DMS153 treated with DMSO at 0.1 percent for 48 hours (cell line): ENCODE data around the gene KPNA4.
"Not testable (repeated sequence)": the region's sequence is repeated elsewhere in the genome, so short reads cannot be mapped to it uniquely, and the experiment has no call there.

Source experiments
- DNase-seq: peaks from one replicate; lab custom pipeline; 2025; ENCODE audit not compliant: unreplicated experiment; lab: John Stamatoyannopoulos, UW

KPNA4 gene

GRCh38 chr3:160573955-160574525 is 8.7 kb upstream of the KPNA4 start:
- DNase-seq = not testable (repeated sequence)

- DNase-seq = no peak
These were observed 4.7 kb upstream of the KPNA4 start for GRCh38 chr3:160569894-160570652.

DNA sequence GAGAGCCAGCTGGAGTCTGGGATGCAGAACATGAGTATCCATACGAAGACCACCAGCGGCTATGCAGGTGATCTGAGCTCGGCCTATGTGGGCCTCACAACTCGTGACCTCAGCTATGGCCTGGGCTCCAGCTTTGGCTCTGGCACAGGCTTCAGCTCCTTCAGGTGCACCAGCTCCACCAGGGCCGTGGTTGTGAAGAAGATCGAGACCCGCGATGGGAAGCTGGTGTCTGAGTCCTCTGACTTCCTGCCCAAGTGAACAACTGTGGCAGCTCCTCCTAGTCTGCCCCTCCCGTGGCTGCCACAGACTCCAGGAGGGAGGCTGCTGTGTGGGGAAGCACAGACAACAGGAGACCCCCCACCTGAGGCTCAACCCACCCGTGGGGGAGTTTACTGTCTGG is 3.6 kb upstream of the KPNA4 start:
- no peak for DNase-seq

DNA sequence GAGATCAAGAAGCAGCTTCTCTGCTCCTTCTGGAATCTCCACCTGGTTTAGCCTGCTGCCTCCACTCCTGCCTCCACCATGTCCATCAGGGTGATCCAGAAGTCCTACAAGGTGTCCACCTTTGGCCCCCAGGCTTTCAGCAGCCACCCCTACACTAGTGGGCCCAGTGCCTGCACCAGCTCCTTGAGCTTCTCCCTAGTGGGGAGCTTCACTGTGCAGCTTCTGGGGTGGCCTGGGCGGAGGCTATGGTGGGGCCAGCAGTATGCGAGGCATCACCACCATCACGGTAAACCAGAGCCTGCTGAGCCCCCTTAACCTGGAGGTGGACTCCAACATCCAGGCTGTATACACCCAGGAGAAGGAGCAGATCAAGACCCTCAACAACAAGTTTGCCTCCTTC is 2.4 kb upstream of the KPNA4 start:
- no peak for DNase-seq

DNA sequence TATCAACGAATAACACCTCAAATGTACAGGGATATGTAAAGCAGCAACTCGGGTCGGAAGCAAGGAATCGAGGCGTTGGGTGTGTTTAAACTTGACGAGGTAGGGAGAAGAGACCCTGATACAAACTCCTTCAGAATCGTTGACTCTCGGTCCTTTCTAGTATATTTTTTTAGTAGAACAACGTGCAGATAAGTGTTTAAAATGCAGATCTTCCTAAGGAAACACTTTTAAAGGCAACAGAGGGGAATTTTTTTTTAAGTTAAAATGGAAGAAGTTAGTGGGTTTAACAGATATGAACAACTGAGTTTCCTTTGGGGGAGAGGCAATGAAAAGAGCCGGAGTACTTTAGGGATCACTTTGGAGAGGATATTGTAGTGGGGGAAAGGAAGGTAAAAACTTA is 1.1 kb upstream of the KPNA4 start:
- no peak for DNase-seq

DNA sequence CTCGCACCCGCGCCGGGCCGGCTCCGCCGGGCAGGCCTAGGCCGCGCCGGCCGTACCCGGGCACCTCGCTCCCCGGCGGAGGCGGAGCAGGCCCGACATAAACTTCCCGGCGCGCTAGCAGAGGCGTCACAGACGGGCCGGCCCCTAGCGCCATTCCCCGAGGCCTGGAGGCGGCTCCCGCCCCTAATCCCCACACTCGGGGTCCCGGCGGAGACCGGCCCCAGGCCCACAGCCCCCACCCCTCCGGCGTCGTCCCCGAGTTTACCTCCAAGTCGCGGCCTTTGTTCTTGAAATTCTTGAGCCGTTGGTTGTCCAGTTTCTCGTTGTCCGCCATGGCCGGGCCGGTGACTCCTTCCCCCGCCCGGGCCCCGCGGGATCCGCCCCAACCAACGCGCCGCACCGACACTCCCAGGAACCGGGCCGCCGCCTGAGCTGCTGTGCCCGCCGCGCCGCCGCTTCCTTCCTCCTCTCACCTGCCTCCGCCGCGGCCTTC is 376 bp downstream of the KPNA4 start:
- no peak for DNase-seq

DNA sequence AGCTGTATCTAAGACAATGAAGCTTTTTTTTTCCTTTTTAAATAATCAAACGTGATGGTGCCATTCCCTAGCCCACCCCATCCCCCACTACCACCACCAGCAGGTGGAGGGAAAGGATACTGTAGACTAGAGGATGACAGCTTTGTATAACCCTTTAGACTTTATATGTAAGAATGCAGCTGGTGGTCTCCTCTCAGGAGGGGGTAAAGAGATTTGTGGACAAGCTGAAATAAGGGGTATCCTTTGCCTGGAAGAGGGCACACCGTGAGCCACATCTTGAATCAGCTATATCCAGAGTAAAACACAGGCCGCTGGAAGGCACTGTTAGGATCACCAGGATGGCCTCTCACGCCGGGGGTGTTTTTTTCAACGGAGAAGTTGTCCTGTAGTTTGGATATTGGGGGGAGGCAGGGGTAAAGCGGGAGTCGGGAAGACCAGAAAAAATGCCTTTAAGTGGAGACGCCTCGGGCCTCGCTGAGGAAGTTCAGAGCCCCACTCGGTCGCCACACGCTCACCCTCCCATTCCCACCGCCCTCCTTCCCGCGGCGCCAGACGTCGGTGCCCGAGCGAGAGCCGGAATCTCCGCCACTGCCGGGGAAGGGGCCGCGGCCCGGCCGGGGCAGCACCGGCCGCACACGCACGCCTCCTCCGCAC is 986 bp downstream of the KPNA4 start:
- no peak for DNase-seq

- no peak for DNase-seq
These were observed 2.4 kb downstream of the KPNA4 start for GRCh38 chr3:160562952-160563351.

DNA sequence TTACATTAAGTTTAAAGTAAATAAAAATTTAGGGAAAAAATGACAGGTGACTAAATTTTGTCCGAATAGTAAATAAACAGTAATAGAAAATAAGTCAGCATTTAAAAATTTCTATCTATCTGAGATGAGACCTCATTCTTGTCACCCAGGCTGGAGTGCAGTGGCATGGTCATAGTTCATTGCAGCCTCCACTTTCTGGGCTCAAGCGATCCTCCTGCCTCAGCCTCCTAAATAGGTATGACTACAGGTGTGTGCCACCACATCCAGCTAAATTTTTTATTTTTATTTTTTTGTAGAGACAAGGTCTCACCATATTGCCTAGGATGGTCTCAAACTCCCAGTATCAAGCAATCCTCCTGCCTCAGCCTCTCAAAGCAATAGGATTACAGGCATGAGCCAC is 7.8 kb downstream of the KPNA4 start:
- no peak for DNase-seq

DNA sequence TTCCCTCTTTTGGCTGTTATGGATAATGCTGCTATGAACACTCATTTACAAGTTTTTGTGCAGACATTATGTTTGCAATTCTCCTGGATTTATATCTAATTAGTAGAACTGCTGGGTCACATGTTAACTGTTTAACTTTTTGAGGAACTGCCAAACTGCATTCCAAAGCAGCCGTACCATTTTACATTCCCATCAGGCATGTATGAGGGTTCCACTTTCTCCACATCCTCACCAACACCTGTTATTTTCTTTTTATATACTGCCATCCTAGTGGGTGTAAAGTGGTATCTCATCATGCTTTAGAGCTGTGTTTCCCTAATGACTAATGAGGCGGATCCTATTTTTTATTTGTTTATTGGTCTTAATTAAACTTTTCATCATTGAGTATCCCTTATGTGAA is 9.2 kb downstream of the KPNA4 start:
- DNase-seq = no peak

GRCh38 chr3:160554980-160555379 is 10.4 kb downstream of the KPNA4 start:
- DNase-seq = no peak

DNA sequence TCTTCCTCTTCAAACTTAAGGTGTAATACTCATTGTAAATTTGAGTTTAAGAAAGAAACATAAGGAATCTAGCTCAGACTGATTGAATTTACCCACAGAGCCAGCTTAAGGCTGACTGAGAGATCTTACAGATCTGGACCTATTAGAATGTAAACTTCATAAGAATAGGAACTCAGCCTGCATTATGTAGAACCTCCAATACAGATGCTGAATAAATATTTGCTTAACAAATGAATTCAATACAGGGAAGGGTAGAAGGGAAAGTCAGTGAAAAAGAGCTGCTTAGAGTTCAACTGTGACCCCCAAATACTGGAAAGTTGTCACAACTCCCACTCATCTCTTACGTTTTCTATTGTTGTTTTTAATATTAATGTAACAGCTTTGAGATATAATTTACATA is 11.5 kb downstream of the KPNA4 start:
- no peak for DNase-seq

- DNase-seq = no peak
These were observed 18.6 kb downstream of the KPNA4 start for GRCh38 chr3:160546727-160547126.

GRCh38 chr3:160545504-160545871 is 19.9 kb downstream of the KPNA4 start:
- DNase-seq = no peak

DNA sequence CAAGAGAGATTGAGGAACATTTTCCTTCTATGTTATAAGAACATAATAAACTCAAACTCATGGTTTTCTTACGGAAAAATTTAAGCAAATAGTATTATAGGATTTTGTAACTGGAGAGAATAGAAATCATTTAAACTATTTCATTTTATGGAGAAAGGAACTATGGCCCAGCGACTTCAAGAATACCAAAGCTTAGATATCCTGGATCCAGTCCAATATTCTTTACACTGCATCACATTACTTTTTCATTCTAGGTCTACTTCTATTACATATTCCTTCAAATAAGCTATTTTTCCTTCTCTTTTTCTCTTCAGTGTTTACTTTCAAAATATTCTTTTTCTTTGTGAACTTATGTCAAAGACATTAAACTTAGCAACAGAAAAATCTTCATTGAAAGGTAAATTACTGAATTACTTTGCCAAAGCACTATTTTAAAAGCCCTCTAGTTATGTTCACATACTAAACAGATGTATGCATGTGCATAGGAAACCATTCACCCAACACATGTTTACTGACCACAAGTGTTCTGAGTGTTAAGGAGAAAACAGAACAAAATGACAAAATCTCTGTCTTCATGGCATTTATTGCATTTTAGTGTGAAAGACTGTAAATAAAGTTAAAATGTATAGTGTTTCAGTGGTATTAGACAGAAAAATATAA is 20.4 kb downstream of the KPNA4 start:
- no peak for DNase-seq

- DNase-seq = no peak
These were observed 24.8 kb downstream of the KPNA4 start for GRCh38 chr3:160540551-160540950.

GRCh38 chr3:160538895-160539294 is 26.5 kb downstream of the KPNA4 start:
- DNase-seq = no peak

DNA sequence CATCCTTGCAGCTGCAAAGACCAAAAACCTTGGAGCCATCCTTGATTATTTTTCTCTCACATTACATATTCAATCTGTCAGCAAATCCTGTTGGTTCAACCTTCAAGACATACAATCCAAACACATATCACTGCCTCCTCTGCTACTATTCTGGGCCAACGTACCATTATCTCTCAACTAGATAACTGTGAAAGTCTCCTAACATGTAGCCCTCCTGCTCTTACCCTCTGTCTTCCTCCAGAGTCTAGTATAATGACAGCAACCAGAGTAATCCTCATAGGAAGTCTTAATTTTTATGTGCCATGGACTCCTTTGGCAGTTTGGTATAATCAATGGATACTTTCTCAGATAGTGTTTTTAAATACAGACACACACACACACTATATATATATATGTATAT is 27.6 kb downstream of the KPNA4 start:
- DNase-seq = no peak

DNA sequence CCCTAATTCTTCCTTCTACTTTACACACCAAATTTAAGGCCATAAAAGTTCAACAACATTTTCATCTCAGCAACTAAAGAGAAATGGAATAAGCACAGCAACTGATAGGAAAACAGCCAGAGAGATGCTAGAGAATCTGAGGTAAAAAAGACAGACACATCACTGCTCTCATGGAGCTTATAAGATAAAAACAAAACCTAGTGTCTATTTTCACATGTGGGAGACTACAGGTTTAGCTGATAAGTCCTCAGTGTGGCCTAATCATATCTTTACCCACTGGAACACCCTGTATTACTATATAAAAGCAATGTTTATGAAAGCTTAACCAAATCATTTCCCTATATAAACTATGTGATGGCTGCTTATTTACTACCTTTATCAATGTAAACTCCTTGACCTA is 33.0 kb downstream of the KPNA4 start:
- no peak for DNase-seq

DNA sequence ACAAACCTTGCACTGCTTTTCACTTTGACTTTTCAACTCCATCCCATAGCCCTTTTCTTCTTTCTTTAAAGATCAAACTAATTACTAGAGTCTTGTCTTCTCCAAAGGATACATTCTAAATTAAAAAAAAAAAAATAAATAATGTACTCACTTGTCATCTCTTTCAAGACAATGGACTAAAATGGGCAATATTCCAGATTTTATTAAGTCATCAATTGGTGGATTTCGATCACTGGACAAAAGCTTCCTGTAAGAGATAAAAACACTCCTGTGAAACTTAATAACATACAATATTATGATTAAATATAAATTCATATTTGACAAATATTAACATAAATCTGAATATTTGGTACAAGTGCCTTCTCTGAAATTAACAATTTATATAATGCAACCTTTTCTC is 34.1 kb downstream of the KPNA4 start:
- DNase-seq = no peak

- not testable (repeated sequence) for DNase-seq
These were observed 49.0 kb downstream of the KPNA4 start for GRCh38 chr3:160516391-160516790.

DNA sequence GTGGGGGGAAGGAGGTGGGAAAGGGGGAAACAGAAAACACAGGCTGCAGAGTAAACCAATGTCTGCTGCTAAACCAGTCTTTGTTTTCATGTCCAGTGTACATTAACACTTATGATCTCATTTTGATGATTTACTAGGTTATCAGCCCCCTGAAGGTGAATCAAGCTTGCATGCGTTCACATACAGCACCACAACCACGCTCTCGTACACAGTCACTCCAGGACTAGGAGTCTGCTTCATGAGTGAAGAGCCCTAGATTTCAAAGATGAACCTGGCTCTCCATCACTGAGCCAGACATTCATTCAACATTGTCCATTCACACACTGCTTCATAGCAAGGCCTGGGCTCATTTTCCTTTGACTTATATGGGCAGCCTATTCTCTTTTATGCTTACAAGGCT is 64.0 kb downstream of the KPNA4 start:
- DNase-seq = no peak
